Mucosa of stomach (tissue), 1 donor: ENCODE measurements around the gene MAD1L1.
"Not testable (repeated sequence)": the region's sequence is repeated elsewhere in the genome, so short reads cannot be mapped to it uniquely, and the experiment has no call there.

Experiments
- H3K27me3 ChIP-seq: one replicate; pipeline ENCODE4 v1.7.0; 2013; ENCODE audit warnings: mild to moderate bottlenecking, low read length; ENCODE audit not compliant: control insufficient read depth, insufficient read depth
- H3K36me3 ChIP-seq: one replicate; pipeline ENCODE4 v1.7.0; 2013; ENCODE audit warnings: low read length; ENCODE audit not compliant: control insufficient read depth, insufficient read depth
- H3K4me1 ChIP-seq: one replicate; pipeline ENCODE4 v1.7.0; 2013; ENCODE audit warnings: mild to moderate bottlenecking, low read length; ENCODE audit not compliant: control insufficient read depth, insufficient read depth
- H3K4me3 ChIP-seq: one replicate; pipeline ENCODE4 v1.7.0; 2013; ENCODE audit warnings: low read length
- H3K9ac ChIP-seq: one replicate; pipeline ENCODE4 v1.7.0; 2013; ENCODE audit warnings: mild to moderate bottlenecking, low read length, moderate library complexity
- H3K9me3 ChIP-seq: one replicate; pipeline ENCODE4 v1.7.0; 2013; ENCODE audit warnings: mild to moderate bottlenecking, low read length, moderate library complexity; ENCODE audit not compliant: control insufficient read depth
- donor health status: Pancreatic carcinoma.

The MAD1L1 gene

DNA sequence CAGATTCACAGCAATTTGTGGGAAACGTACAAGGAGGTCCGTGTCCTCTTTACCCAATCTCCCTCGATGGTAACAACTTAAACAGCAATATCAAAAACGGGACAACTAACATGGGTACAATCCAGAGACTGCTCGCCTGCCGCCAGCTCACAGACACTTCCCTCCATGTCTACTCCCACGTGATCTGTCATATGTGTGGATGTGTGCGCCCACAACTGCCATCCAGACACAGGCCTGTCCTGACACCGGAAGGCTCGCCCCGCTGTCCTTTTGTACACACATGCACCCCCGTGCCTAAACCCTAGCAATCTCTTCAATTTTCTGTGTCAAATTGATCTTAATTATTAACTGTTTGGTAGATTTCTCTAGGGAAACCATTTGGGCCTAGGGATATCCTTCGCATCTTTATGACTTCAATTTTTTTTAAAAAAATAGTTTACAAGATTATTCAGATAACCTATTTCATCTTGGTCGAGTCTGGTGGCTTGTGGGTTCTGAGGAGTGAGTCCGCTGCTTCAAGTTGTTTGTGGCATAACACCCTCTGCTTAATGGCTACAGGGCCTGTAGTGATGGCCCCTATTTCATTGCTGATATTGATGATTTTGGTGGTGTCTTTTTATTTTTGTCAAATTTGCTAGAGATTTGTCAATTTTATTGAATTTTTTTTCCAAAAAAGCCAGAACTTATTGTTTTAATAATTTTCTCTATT, 260.6 kb downstream of the MAD1L1 start:
- Histone ChIP-seq H3K4me1 (no peaks in the 10 kb centered on the region), H3K27me3 (no peaks in the 10 kb centered on the region), H3K36me3 (no peaks in the 10 kb centered on the region), H3K9me3 (no peaks in the 10 kb centered on the region), H3K4me3 (no peak overlapping the region), H3K9ac (no peak overlapping the region)

DNA sequence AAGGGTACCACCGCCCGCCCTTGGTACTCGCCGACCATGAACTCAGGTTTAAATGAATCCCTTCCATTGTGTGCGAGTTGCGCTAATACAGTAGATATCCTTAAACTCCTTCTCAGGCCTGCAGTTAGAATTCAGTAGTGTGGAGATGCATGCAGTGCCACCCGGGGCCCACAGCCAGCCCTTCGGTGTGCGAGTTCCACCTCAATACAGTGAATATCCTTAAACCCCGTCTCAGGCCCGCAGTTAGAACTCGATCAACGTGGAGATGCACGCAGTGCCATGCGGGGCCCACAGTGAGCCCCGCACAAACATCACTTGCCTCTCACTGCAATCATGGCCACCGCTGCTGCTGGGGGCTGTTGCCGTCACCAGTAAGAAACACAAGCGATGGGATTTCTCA, 261.9 kb downstream of the MAD1L1 start:
- H3K4me3 ChIP-seq, result no peak overlapping the region
- no peaks in the 10 kb centered on the region for H3K27me3 ChIP-seq
- H3K9ac ChIP-seq, result no peak overlapping the region
- H3K36me3 ChIP-seq, result no peaks in the 10 kb centered on the region
- H3K9me3 ChIP-seq, result no peaks in the 10 kb centered on the region
- H3K4me1 ChIP-seq, result no peaks in the 10 kb centered on the region

DNA sequence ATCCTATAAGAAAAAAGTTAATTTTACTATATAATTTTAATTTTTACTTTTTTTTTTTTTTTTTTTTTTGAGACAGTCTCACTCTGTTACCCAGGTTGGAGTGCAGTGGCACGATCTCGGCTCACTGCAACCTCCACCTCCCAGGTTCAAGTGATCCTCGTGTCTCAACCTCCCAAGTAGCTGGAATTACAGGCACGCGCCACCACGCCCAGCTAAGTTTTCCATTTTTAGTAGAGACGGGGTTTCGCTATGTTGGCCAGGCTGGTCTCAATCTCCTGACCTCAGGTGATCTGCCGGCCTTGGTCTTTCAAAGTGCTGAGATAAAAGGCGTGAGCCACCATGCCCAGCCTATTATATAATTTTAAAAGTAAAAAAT, 262.5 kb downstream of the MAD1L1 start:
- H3K9me3 ChIP-seq, H3K4me3 ChIP-seq, H3K9ac ChIP-seq, H3K27me3 ChIP-seq, H3K4me1 ChIP-seq, H3K36me3 ChIP-seq: not testable (repeated sequence)

DNA sequence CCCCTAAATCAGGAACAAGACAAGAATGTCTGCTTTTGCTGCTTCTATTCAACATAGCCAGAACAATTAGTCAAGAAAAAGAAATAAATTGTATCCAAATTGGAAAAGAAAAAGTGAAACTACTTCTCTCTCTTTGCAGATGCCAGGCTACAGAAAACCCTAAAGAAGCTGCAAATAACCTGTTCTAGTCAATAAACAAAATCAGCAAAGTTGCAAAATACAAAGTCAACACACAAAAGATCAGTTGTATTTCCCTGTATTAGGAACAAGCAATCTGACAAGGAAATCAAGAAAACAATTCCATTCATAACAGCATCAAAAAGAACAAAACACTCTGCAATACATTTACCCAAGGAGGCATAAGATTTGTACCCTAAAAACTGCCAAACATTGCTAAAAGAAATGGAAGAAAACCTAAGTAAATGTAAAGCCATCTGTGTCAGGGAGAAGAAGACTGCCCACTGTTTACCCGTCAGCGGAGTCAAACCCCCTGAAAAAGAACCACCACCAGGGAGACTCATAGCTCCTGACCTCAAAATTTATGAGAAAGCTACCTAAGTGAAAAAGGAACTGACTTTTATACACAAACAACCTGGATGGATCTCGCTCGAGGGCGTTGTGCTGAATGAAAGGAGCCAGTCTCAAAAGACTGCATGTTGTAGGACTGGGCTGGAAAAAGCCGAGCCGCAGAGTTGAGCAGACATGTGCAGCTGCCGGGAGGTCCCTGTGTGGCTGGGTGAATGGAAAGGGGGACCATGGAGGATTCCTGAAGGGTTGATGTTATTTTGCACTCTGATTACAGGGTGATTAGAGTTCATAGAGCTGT, 263.1 kb downstream of the MAD1L1 start:
- Histone ChIP-seq H3K9me3 (no peaks in the 10 kb centered on the region), H3K9ac (no peak overlapping the region), H3K36me3 (no peaks in the 10 kb centered on the region), H3K27me3 (no peaks in the 10 kb centered on the region), H3K4me1 (no peaks in the 10 kb centered on the region), H3K4me3 (no peak overlapping the region)

DNA sequence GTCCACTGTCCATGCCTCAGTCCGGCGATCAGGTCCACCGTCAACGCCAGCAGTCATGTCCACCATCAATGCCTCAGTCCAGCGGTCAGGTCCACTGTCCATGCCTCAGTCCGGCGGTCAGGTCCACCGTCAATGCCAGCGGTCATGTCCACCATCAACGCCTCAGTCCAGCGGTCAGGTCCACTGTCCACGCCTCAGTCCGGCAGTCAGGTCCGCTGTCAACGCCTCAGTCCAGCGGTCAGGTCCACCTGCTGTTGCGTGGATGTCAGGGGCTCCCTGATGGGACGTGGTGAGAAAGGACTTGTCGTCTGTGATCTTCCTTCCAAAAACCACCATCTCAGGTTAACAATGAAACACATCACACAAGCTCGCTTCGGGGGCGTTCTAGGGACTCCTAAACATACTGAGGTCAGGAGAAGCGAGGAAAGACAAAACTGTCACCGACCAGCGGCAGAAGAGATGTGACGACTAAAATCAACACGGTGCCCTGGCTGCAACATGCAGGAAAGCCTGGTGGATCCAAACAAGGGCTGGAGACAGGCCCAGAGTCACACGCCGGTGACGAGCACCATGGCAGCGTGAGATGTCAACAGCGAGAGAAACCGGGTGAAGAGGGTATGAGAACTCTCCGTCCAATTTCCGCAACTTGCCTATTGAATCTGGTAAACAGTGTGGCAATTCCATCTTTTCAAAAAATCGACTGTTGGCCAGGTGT, 264.2 kb downstream of the MAD1L1 start:
- no peaks in the 10 kb centered on the region for H3K27me3 ChIP-seq
- H3K9ac ChIP-seq, result no peak overlapping the region

DNA sequence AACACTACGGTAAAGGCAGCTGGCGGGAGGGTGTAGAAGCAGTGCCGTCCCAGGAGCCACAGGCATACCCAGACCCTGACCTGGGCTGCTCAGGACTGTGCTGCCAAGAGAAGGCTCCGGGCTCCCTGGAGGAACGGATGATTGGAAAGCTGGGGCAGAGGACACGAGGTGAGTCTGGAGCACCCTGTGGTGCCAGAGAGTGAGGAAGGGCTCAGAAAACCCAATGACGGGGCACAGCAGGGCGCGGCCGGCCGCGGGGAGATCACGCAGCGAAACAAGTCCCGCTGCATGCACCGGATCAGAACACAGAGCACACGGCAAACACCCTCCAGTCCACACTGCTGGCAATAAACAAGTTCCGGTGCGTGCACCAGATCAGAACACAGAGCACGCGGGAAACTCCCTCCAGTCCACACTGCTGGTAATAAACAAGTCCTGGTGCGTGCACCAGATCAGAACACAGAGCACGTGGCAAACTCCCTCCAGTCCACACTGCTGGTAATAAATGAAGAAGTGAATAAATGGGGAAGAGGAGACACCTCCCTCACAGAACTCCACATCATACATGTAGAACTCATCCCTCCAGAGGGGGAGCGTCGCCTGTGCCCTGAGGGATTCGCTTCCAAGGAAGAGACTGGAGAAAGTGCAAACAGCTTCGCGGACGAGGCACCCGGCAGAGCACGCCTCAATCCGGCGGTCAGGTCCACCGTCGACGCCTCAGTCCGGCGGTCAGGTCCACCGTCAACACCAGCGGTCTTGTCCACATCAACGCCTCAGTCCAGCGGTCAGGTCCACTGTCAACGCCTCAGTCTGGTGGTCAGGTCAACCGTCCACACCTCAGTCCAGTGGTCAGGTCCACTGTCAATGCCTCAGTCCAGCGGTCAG, 265.0 kb downstream of the MAD1L1 start:
- Histone ChIP-seq H3K27me3 (no peaks in the 10 kb centered on the region), H3K4me3 (no peak overlapping the region), H3K4me1 (no peaks in the 10 kb centered on the region), H3K9ac (no peak overlapping the region), H3K36me3 (no peaks in the 10 kb centered on the region), H3K9me3 (no peaks in the 10 kb centered on the region)

More for the DNA sequence above, 264.2 kb downstream of the MAD1L1 start:
- Histone ChIP-seq H3K4me1 (no peaks in the 10 kb centered on the region), H3K36me3 (no peaks in the 10 kb centered on the region), H3K9me3 (no peaks in the 10 kb centered on the region), H3K4me3 (no peak overlapping the region)

DNA sequence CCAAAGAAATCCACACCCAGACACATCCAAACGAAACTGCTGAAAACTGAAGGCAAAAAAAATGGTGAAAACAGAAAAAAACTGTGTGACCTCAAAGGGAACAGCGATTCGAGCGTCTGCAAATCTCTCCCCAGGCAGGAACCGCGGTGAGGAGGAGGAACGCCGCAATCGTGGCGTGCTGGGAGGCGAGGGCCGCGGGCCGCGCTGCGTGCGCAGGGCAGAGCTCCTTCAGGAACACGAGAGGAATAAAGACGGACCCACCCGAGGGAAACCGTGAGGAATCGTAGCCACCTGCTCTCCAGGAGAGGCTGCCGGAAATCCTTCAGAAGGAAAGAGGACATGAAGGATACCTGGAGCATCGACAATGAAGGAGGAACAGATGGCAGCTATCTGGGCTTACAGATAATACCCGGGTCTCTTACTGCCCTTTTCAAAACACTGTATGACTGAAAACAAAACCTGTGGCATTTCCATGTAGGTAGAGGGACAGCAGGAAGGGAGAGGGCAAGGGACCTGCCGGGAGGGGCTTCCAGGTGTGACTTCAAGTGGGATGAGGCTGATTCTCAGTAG, 266.0 kb downstream of the MAD1L1 start:
- H3K27me3 ChIP-seq, result no peaks in the 10 kb centered on the region
- no peak overlapping the region for H3K4me3 ChIP-seq
- H3K9me3 ChIP-seq, result no peaks in the 10 kb centered on the region
- H3K36me3 ChIP-seq, result no peaks in the 10 kb centered on the region
- no peak overlapping the region for H3K9ac ChIP-seq
- H3K4me1 ChIP-seq, result no peaks in the 10 kb centered on the region

DNA sequence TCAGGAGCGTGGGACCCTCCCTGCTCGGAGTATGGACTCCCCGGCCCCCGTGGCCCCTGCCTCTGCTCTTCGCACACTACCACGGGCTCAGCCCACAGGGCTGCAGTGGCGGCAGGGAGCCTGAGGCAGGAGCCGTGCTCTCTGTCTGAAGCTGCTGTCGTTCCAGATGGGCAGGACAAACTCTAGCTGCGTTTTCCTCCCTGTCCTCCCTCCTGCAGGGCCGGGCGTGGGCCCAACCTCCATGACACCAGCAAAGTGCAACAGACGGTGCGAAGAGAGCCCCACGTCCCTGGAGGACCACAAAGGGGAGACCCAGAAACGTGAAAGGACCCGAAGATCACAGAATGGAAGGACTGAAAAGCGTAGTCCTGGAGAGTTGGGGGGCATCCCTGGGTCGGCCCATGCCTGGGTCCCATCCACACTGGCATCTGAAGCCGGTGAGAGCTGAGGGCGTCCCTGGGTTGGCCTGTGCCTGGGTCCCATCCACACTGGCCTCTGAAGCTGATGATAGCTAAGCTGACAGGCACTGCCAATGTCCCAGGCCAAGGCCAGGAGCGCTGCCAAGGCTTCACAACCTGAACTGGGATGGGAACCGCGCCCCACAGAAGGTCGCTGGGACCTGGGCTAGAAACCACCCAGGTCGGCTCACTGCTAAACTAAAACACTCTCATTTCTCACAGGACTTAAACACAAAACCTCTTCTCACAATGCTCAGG, 267.0 kb downstream of the MAD1L1 start:
- Histone ChIP-seq H3K4me3 (no peak overlapping the region), H3K36me3 (no peaks in the 10 kb centered on the region), H3K27me3 (no peaks in the 10 kb centered on the region), H3K9me3 (no peaks in the 10 kb centered on the region), H3K4me1 (no peaks in the 10 kb centered on the region), H3K9ac (no peak overlapping the region)

DNA sequence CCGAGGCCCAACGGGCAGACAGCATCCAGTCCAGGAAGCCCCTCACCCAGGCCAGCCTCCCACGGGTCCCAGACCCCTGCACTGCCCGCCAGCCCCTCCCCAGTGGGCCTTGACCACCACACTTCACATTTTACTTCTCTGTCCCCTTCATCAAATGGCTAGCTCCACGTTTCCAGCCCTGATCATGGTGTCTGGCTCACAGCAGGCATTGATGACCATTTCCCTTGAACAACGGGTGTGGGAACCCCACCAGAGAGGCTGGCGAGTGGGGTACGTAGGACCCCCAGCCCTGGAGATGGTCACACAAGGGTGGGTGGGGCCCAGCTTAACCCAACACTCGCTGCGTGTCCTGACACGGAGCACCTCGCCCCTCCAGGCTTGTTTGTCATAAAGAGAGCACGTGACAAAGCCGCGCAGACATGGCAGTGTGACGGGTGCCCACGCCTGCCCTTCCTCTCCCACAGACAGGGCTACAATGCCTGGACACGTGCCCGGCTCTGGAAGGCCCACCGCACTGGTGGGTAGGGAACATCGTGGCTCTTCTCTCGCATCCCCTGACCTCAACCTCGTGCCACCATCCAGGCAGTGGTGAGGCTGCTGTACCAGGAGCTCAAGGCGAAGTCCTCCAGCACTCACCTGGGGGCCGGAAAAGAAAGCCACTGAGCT, 267.7 kb downstream of the MAD1L1 start:
- no peak overlapping the region for H3K4me3 ChIP-seq
- H3K9me3 ChIP-seq, result no peaks in the 10 kb centered on the region
- H3K27me3 ChIP-seq, result no peaks in the 10 kb centered on the region
- no peak overlapping the region for H3K9ac ChIP-seq
- H3K4me1 ChIP-seq, result no peaks in the 10 kb centered on the region
- H3K36me3 ChIP-seq, result no peaks in the 10 kb centered on the region

DNA sequence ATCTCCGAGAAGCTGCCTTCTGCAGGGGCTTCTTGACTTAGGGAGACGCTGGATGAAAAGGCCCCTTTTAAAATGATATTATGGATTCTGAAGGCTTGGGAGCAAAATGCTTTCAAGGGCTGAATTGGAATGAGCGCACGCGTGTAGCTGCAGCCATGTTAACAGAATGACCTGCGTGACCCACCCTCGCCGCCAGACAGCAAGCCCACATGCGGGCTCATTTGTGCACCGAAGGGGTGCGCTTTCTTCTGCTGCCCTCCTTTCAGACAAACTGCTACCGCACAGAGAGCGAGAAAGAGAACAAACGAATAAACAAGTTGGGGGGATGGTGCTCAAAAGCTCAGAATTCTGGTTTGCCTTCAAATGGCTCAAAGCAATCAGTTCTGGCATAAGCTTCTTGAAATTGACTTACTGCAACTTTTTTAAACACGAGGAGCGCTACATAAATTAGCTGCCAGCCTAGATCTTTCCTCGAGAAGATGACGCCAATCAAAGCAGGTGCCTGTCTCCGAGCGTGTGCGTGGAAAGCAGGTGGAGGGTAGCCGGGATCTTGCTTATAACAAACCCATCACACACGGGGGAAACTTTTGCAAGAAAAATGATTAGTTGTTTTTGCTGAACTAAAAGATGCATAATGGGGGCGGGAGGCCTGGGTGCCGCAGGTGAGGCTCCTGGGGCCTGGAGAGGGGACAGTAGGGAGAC, 268.4 kb downstream of the MAD1L1 start:
- no peaks in the 10 kb centered on the region for H3K9me3 ChIP-seq
- no peak overlapping the region for H3K4me3 ChIP-seq

More for the DNA sequence above, 268.4 kb downstream of the MAD1L1 start:
- Histone ChIP-seq H3K9ac (no peak overlapping the region), H3K36me3 (no peaks in the 10 kb centered on the region), H3K4me1 (no peaks in the 10 kb centered on the region), H3K27me3 (no peaks in the 10 kb centered on the region)
